ENCODE results near the gene DYSF. TPM values are rescaled to one million over a fixed set of nuclear protein-coding genes. Genes with fewer than 3 reads are reported as not detected.

DYSF gene
- total RNA-seq, 1 donor, result 3.5 TPM

- no peak for DNase-seq (ENCODE audit: low read depth)
- no peak overlapping the region for H3K4me3 ChIP-seq (ENCODE audit: low read depth, low read length)
- no peak for TF ChIP-seq CTCF (IDR thresholded peaks at IDR 0.05; ENCODE audit: insufficient read depth, low read depth, low read length)
Observed at GRCh38 chr2:71605173-71605641, 151.8 kb downstream of the DYSF start.

GRCh38 chr2:71605781-71606241 lies 152.4 kb downstream of the DYSF start:
- TF ChIP-seq CTCF (IDR thresholded peaks at IDR 0.05; ENCODE audit: insufficient read depth, low read depth, low read length), result no peak
- DNase-seq (ENCODE audit: low read depth), result no peak
- H3K4me3 ChIP-seq (ENCODE audit: low read depth, low read length), result no peak overlapping the region

- TF ChIP-seq CTCF (IDR thresholded peaks at IDR 0.05; ENCODE audit: insufficient read depth, low read depth, low read length), result no peak
- DNase-seq (ENCODE audit: low read depth), result no peak
- no peak overlapping the region for H3K4me3 ChIP-seq (ENCODE audit: low read depth, low read length)
Observed at GRCh38 chr2:71606244-71606643, 152.9 kb downstream of the DYSF start.

- TF ChIP-seq CTCF (IDR thresholded peaks at IDR 0.05; ENCODE audit: insufficient read depth, low read depth, low read length), result no peak
- DNase-seq (ENCODE audit: low read depth), result no peak
- H3K4me3 ChIP-seq (ENCODE audit: low read depth, low read length), result no peak overlapping the region
Observed at GRCh38 chr2:71607151-71607889, 154.0 kb downstream of the DYSF start.

GRCh38 chr2:71608034-71608433 lies 154.7 kb downstream of the DYSF start:
- DNase-seq (ENCODE audit: low read depth), result no peak
- TF ChIP-seq CTCF (IDR thresholded peaks at IDR 0.05; ENCODE audit: insufficient read depth, low read depth, low read length), result no peak
- H3K4me3 ChIP-seq (ENCODE audit: low read depth, low read length), result no peak overlapping the region

- H3K4me3 ChIP-seq (ENCODE audit: low read depth, low read length), result no peak overlapping the region
- TF ChIP-seq CTCF (IDR thresholded peaks at IDR 0.05; ENCODE audit: insufficient read depth, low read depth, low read length), result no peak
- DNase-seq (ENCODE audit: low read depth), result no peak
Observed at GRCh38 chr2:71608441-71608840, 155.1 kb downstream of the DYSF start.
